A673 (cell line): ENCODE results near the gene RICTOR. TPM values are rescaled to one million over a fixed set of nuclear protein-coding genes. Genes with fewer than 3 reads are reported as not detected.

Experiments used
- BruUV-seq: library from RNA; stranded (reverse); fragments of 400-500 nt; replicated peaks from 2 replicates; lab custom pipeline; 2021; lab: Mats Ljungman, UMichigan
- CTCF ChIA-PET: fragments of 300-600 bp; sonication (Branson Sonifier 250); formaldehyde crosslinking; loops from one replicate; lab custom pipeline; 2022; ENCODE audit warnings: antibody characterized with exemption; lab: Charles Lee
- POLR2A ChIA-PET: fragments of 300-600 bp; sonication (Branson Sonifier 250); formaldehyde crosslinking; loops from one replicate; lab custom pipeline; 2022; ENCODE audit warnings: antibody characterized with exemption; ENCODE audit not compliant: low non-redundant PET; lab: Charles Lee
- DNase-seq: peaks from one replicate; pipeline ENCODE4 v3.0.0-alpha.2; 2015; ENCODE audit warnings: low spot score
- H3K27ac ChIP-seq: fragments of 200-600 bp; sonication (generic); 2 replicates; pipeline ENCODE4 v1.5.1; 2016; ENCODE audit warnings: mixed run types, low read depth, mild to moderate bottlenecking, mixed read lengths, antibody characterized with exemption, low read length; ENCODE audit not compliant: poor library complexity, severe bottlenecking
- H3K27me3 ChIP-seq: fragments of 200-600 bp; sonication (generic); replicated peaks from 2 replicates; pipeline ENCODE4 v1.6.1; 2017; ENCODE audit warnings: mixed run types, low read depth, mild to moderate bottlenecking, mixed read lengths, antibody characterized with exemption, low read length; ENCODE audit not compliant: insufficient read depth, poor library complexity
- H3K36me3 ChIP-seq: fragments of 200-600 bp; sonication (generic); 2 replicates; pipeline ENCODE4 v1.6.1; 2016; ENCODE audit warnings: mixed run types, mild to moderate bottlenecking, mixed read lengths, antibody characterized with exemption, low read length; ENCODE audit not compliant: insufficient read depth, poor library complexity, severe bottlenecking
- H3K4me1 ChIP-seq: fragments of 200-600 bp; sonication (generic); 2 replicates; pipeline ENCODE4 v1.6.1; 2017; ENCODE audit warnings: mixed run types, mild to moderate bottlenecking, mixed read lengths, antibody characterized with exemption, low read length; ENCODE audit not compliant: insufficient read depth, poor library complexity, severe bottlenecking
- H3K4me3 ChIP-seq: fragments of 200-600 bp; sonication (generic); 2 replicates; pipeline ENCODE4 v1.5.1; 2016; ENCODE audit warnings: low read depth, mixed run types, mild to moderate bottlenecking, mixed read lengths, low read length; ENCODE audit not compliant: poor library complexity, severe bottlenecking
- H3K9me3 ChIP-seq: fragments of 200-600 bp; sonication (generic); 2 replicates; pipeline ENCODE4 v1.6.1; 2016; ENCODE audit warnings: mixed run types, low read depth, mild to moderate bottlenecking, mixed read lengths, antibody characterized with exemption, low read length; ENCODE audit not compliant: poor library complexity, severe bottlenecking
- CTCF ChIP-seq: fragments of 300-800, 200-600 bp; sonication (generic); conservative IDR thresholded peaks from 2 replicates; pipeline ENCODE4 v1.5.1; 2017; ENCODE audit warnings: low read depth, mild to moderate bottlenecking, antibody characterized with exemption, low read length, moderate library complexity, mixed read lengths
- EZH2 ChIP-seq: fragments of 200-600 bp; sonication (generic); IDR thresholded peaks from 2 replicates; pipeline ENCODE4 v1.6.1; 2017; ENCODE audit warnings: borderline replicate concordance, low read depth, mild to moderate bottlenecking, mixed read lengths, antibody characterized with exemption, low read length; ENCODE audit not compliant: poor library complexity, severe bottlenecking
- intact Hi-C: fragments of 100-400 bp; cut with micrococcal nuclease; formaldehyde crosslinking; loops from one replicate; pipeline ENCODE4 v1.10.0; 2022; ENCODE audit not compliant: unreplicated experiment
- total RNA-seq: library from RNA; stranded (reverse); gene quantifications from 2 replicates; pipeline ENCODE4 v1.2.3, GENCODE V29; 2021

RICTOR gene
- total RNA-seq, 1 experiment from 2014 or later: 23.3 TPM

GRCh38 chr5:38968665-38969064 is 105.5 kb downstream of the RICTOR start:
- no peak overlapping the region for H3K4me3 ChIP-seq
- H3K4me1 ChIP-seq: no peaks in the 10 kb centered on the region
- POLR2A ChIA-PET: interaction anchor here (0.6 kb wide), 1 partner anchor 97 kb away, joined by 6 read pairs; no protein-coding TSS in a partner anchor
- DNase-seq: no peak
- CTCF ChIA-PET: no interaction called here
- no peaks in the 10 kb centered on the region for H3K36me3 ChIP-seq
- BruUV-seq: no TSS peak
- no peaks in the 10 kb centered on the region for H3K27me3 ChIP-seq
- no peak overlapping the region for H3K27ac ChIP-seq
- no peak for TF ChIP-seq CTCF
- no peak for TF ChIP-seq EZH2
- intact Hi-C loops: no loop called here
- no peaks in the 10 kb centered on the region for H3K9me3 ChIP-seq

GRCh38 chr5:38961691-38962090 is 112.5 kb downstream of the RICTOR start:
- no peak overlapping the region for H3K4me3 ChIP-seq
- DNase-seq: no peak
- H3K9me3 ChIP-seq: no peaks in the 10 kb centered on the region
- peaks cover 41% of the 10 kb centered on the region for H3K36me3 ChIP-seq
- TF ChIP-seq CTCF (no peak), EZH2 (no peak)
- ChIA-PET CTCF (no interaction called here), POLR2A (no interaction called here)
- H3K27me3 ChIP-seq: no peaks in the 10 kb centered on the region
- H3K4me1 ChIP-seq: no peaks in the 10 kb centered on the region
- no TSS peak for BruUV-seq
- H3K27ac ChIP-seq: no peak overlapping the region
- intact Hi-C loops: no loop called here

GRCh38 chr5:38953426-38954012 is 120.7 kb downstream of the RICTOR start:
- ChIA-PET POLR2A (no interaction called here), CTCF (no interaction called here)
- Histone ChIP-seq H3K27me3 (no peaks in the 10 kb centered on the region), H3K27ac (no peak overlapping the region), H3K4me3 (no peak overlapping the region), H3K4me1 (peaks cover 3% of the 10 kb centered on the region), H3K9me3 (no peaks in the 10 kb centered on the region), H3K36me3 (peaks cover 68% of the 10 kb centered on the region)
- BruUV-seq: no TSS peak
- TF ChIP-seq CTCF (no peak), EZH2 (no peak)
- intact Hi-C loops: no loop called here
- no peak for DNase-seq
